Nephron (organoid): ENCODE data around the gene MATN3.

Experiments
- H3K27ac Mint-ChIP-seq, 3 experiments: 2 replicates each; pipeline ENCODE4 v1.8.0; 2020; ENCODE audit warnings: mixed read lengths in 3 of 3, mild to moderate bottlenecking in 2 of 3, moderate library complexity in 1 of 3
- H3K27me3 Mint-ChIP-seq: 2 replicates; pipeline ENCODE4 v1.8.0; 2021; ENCODE audit warnings: low read depth, mild to moderate bottlenecking, moderate library complexity, mixed read lengths
- H3K36me3 Mint-ChIP-seq: 2 replicates; pipeline ENCODE4 v1.8.0; 2020; ENCODE audit warnings: low read depth, mixed read lengths
- H3K4me1 Mint-ChIP-seq: 2 replicates; pipeline ENCODE4 v1.8.0; 2020; ENCODE audit warnings: mixed read lengths
- H3K4me3 Mint-ChIP-seq, 3 experiments: 2 replicates each; pipeline ENCODE4 v1.8.0; 2020; ENCODE audit warnings: mild to moderate bottlenecking in 3 of 3, mixed read lengths in 3 of 3, moderate library complexity in 2 of 3
- H3K9me3 Mint-ChIP-seq: 2 replicates; pipeline ENCODE4 v1.8.0; 2020; ENCODE audit warnings: mixed read lengths
- TF ChIP-seq, protein P1 (sequence below), 3 experiments: fragments of 200-600 bp; sonication (generic); IDR thresholded peaks; one replicate each; pipeline ENCODE4 v1.5.0; 2021; ENCODE audit warnings: antibody characterized with exemption in 3 of 3; ENCODE audit not compliant: unreplicated experiment in 3 of 3

Gene MATN3

DNA sequence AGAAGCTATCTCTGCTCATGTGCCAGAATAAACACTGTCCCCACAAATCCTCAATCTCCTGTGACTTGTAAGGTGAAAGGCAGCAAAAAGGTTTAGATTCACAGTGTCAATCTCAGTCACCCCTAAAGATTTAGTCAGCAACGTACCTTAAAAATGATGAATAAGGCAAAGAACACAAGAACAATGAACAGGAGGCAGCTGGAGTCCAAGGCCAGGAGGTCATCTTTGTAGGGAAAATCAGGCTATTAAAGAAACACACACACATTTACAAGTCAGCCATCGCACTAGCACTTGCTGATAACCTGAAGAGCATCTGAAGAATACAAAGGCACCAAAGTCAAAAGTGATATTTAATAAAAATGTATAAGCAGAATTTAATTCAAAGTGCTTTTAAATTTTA is 22.4 kb upstream of the MATN3 start:
- Mint-ChIP-seq H3K27ac (peak overlapping the region in 2 of 3 experiments; percentile 5 to 43), H3K9me3 (peaks cover 13% of the 10 kb centered on the region), H3K4me3 (no peak overlapping the region), H3K27me3 (no peaks in the 10 kb centered on the region), H3K36me3 (peaks cover 91% of the 10 kb centered on the region), H3K4me1 (no peaks in the 10 kb centered on the region)
- TF ChIP-seq, protein P1, sequence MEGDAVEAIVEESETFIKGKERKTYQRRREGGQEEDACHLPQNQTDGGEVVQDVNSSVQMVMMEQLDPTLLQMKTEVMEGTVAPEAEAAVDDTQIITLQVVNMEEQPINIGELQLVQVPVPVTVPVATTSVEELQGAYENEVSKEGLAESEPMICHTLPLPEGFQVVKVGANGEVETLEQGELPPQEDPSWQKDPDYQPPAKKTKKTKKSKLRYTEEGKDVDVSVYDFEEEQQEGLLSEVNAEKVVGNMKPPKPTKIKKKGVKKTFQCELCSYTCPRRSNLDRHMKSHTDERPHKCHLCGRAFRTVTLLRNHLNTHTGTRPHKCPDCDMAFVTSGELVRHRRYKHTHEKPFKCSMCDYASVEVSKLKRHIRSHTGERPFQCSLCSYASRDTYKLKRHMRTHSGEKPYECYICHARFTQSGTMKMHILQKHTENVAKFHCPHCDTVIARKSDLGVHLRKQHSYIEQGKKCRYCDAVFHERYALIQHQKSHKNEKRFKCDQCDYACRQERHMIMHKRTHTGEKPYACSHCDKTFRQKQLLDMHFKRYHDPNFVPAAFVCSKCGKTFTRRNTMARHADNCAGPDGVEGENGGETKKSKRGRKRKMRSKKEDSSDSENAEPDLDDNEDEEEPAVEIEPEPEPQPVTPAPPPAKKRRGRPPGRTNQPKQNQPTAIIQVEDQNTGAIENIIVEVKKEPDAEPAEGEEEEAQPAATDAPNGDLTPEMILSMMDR (IDR thresholded peaks at IDR 0.05; ENCODE audit: unreplicated experiment in 3 of 3), result no peak

DNA sequence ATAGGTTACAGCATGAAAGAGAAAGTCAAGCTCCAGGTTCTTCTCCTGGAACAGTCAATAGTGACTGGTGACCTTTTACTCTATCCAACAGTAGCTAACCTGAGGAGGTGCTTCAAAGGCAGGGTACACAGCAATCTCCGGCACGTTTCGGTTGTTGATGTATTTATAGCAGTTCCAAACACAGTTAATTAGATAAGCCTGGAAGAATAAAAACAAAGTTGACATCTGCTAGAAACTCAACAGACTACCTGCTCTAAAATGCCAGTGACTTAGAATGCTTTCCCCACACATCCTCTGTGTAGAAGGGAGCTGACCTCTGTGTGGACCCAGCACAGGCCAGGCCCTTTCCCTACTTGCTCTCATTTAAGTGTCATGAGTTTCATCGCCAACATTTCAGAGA is 21.8 kb upstream of the MATN3 start:
- Mint-ChIP-seq H3K27me3 (no peaks in the 10 kb centered on the region), H3K4me3 (no peak overlapping the region), H3K36me3 (peaks cover 96% of the 10 kb centered on the region), H3K4me1 (no peaks in the 10 kb centered on the region), H3K27ac (no peak overlapping the region), H3K9me3 (peaks cover 19% of the 10 kb centered on the region)
- TF ChIP-seq, protein P1 (IDR thresholded peaks at IDR 0.05; ENCODE audit: unreplicated experiment in 3 of 3), result no peak

DNA sequence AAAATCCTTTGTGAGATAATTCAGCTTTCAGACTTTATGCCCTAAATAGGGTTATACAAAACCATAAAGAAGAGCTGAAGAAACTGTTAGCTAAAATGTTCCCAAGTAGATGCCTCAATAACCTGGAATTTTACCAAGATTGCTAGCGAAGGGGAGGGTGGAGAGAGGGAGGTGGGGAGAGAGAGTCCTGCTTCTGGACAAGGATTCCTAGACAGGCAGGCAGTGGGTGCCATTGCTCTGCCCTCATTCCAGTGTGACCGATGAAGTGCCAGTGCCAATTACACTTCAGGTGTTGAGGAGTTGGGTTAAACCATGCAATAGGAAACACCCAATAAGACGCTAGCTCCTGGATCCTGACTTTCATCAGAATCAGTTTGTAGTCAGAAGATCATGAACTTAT is 20.9 kb upstream of the MATN3 start:
- TF ChIP-seq, protein P1 (IDR thresholded peaks at IDR 0.05; ENCODE audit: unreplicated experiment in 3 of 3), result no peak
- no peak overlapping the region for H3K4me3 Mint-ChIP-seq
- no peaks in the 10 kb centered on the region for H3K4me1 Mint-ChIP-seq
- H3K27ac Mint-ChIP-seq, result no peak overlapping the region
- no peaks in the 10 kb centered on the region for H3K27me3 Mint-ChIP-seq
- peaks cover 96% of the 10 kb centered on the region for H3K36me3 Mint-ChIP-seq
- H3K9me3 Mint-ChIP-seq, result peaks cover 28% of the 10 kb centered on the region

GRCh38 chr2:20030224-20030623 is 17.8 kb upstream of the MATN3 start:
- Mint-ChIP-seq H3K4me3 (no peak overlapping the region), H3K27ac (no peak overlapping the region), H3K27me3 (no peaks in the 10 kb centered on the region), H3K4me1 (no peaks in the 10 kb centered on the region), H3K9me3 (peaks cover 37% of the 10 kb centered on the region), H3K36me3 (peaks cover 84% of the 10 kb centered on the region)
- TF ChIP-seq, protein P1 (IDR thresholded peaks at IDR 0.05; ENCODE audit: unreplicated experiment in 3 of 3), result no peak

DNA sequence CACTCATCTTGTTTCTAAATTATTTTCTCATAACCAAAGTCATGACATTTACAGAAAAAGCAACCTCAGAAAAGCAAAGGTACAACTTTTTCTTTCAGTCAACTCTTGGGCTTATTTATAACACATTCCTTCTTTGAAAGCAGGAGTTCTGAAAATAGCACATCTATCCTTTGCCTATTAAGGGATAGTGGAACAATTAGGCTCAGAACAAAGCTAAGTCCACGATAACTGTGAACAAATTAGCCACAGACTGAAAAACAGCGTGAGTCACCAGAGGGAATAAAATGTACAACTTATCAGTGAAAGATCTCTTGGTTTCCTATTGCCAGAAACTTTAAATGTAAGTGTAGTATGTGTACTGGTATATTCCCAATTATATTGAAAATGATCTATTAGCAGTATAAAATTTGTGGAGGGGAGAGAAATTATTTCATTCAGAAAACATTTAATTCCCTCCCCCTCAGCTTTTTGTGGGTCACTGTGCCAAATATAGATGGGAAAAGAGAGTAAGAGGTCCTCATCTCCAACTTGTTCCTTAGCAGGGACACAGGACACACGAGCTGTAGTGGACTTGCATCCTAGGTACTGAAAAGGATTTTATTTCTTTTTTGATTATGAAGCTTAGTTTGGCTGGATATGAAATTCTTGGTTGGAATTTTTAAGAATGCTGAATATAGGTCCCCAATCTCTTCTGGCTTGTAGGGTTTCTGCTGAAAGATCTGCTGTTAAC is 15.4 kb upstream of the MATN3 start:
- TF ChIP-seq, protein P1 (IDR thresholded peaks at IDR 0.05; ENCODE audit: unreplicated experiment in 3 of 3), result no peak
- H3K4me3 Mint-ChIP-seq, result no peak overlapping the region
- no peaks in the 10 kb centered on the region for H3K27me3 Mint-ChIP-seq
- H3K27ac Mint-ChIP-seq, result no peak overlapping the region
- H3K36me3 Mint-ChIP-seq, result peaks cover 75% of the 10 kb centered on the region
- peaks cover 44% of the 10 kb centered on the region for H3K9me3 Mint-ChIP-seq
- H3K4me1 Mint-ChIP-seq, result no peaks in the 10 kb centered on the region

DNA sequence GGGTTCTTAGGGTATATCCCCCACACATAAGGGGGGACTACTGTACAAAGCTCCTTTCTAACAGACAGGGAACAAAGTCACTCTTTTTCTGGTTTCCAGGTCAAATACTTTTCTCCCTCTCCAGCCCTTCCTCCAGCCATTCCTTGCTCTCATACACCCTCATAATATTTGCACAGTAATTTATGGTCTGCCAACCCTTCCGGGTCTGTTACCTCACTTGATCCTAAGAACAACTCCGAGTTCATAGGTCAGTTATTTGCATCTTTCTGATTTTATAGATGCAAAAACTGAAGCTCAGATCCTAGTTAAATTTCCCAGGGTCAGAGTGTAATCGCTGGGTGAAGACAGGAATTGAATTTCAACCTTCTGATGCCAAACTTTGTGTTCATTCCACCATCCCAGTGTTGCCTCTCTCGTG is 14.8 kb upstream of the MATN3 start:
- Mint-ChIP-seq H3K36me3 (peaks cover 74% of the 10 kb centered on the region), H3K27me3 (no peaks in the 10 kb centered on the region), H3K4me3 (no peak overlapping the region), H3K9me3 (peaks cover 47% of the 10 kb centered on the region), H3K27ac (no peak overlapping the region), H3K4me1 (no peaks in the 10 kb centered on the region)
- TF ChIP-seq, protein P1 (IDR thresholded peaks at IDR 0.05; ENCODE audit: unreplicated experiment in 3 of 3), result no peak
